Measurements from ENCODE around the gene PSMB5.

PSMB5 gene

DNA sequence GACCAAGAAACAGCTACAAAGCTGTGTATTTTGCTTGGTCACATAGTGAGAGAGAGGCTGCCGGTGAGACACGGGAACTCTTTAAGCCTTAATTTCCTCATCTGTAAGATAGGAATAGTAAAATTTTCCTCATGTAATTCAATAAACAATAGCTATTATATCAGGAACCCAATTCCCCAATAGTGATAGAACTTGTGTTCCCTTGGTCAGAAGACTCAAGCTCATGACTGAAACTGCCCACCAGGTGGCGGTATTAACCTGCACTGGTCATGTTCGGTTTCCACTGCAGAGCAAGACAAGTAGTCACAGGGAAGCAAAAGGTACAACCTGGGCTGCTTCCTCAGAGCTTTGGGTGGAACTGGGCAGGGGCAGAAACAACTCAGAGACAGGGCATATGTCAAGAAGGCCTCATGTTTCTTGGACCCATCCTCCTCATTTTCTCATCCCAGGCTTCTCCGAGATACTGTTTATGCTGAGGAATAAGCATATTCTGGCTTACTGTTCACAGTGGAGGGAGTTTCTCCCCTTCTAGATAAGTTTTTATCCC, 48.1 kb downstream of the PSMB5 start:
- peak; percentile 96 for DNase-seq (ENCODE audit: low spot score)

DNA sequence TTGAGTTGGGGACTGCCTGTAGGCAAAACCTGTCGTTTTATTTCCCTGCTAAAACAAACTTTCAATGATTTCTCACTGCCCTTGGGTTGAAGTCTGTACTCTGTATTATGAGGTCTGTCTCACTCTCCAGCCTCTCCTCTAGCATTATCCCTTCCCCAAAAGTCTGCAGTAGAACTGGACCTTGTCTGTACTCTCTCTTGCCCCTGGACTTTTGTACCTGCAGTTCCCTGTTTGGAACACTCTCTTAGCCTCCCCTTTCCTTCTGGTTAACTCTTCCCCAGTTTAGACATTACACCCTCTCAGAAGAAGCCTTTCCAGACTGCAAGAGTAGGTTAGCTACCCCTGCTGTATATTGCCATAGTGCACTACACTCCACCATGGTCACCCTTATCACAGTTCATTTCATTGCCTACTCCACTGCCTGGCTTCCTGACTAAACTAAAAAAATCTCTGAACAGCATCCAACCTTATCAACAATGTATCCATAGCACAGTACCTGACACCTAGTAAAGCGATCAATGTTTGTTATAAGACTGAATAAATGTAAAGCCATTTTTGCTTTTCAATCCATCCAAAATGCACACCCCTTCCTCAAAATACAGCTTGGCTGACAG, 48.7 kb downstream of the PSMB5 start:
- DNase-seq (ENCODE audit: low spot score) = no peak

DNA sequence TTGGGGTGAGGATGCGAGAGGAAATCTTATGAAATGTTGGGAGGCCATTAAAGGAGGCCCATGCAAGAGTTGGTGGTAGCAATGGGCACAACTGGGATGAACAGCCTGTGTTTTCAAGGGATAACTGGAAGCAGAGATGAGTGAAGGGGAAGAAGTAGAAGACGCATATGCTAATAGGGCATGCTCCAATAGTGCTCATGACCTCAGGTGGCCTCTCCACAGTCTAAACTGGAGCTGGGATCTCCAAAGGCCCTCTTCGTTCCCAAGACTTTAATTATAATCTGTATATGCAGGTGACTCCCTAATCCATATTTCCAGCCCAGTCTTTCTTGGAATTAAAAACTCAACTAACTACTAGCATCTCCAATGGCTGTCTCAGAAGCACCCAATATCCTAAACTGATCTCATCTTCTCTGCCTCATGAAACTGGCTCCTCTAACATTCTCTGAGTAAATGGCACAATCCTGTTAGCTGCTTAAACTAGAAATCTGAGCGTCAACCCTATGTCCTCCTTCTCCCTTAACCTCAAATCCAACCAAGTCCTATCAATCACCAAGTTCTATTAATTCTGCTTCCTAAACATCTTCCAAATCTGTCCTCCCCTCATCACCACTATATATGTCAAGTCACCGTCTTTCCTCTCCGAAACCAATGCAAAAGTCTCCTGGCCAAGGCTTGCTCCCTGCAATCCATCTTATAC, 49.6 kb downstream of the PSMB5 start:
- no peak for DNase-seq (ENCODE audit: low spot score)

DNA sequence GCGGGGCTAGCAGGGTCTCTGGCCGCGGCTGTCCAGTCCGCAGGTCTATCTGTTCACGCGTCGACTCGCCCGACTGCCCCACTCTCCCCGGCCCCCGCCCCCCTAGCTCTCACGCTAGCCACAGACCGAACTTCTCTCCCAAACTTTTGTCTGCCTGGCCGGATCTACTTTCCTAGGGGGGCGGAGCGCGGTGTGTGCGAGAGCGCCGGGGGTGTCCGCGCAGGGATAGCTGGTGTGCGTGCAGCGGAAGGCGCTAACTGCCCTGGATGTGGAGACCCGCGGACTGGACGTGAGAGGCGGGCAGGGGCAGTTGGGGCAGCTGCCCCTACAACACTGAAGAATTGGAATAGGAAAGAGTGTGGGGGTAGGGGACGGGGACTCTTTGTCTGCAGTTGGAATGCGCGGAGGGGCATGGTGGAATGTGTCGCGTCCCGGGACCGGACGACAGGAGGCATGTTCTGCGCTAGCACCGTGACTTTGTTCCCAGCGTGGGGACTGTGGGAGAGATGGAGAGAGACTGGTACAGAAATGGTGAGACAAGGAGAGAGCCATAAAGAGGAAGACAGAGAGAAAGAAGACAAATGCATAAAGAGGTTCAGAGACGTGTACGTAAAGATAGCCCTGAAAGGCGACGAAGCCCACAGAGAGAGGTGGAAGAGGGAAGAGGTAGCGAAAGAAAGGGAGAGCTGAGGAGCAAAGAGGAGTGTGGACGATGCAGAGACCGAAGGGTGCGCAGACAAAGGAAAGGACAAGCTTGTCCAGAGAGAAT, 52.0 kb downstream of the PSMB5 start, which contains the start of gene AJUBA:
TSS of gene AJUBA (minus strand) at position 75 of the 769 bp plus-strand sequence. CDS start 285 bp downstream, outside the sequence.
- peak; percentile 63 for DNase-seq (ENCODE audit: low spot score)

- DNase-seq (ENCODE audit: low spot score) = no peak
Observed at GRCh38 chr14:22981876-22982476, 52.7 kb downstream of the PSMB5 start.

GRCh38 chr14:22981090-22981875, 53.4 kb downstream of the PSMB5 start:
- DNase-seq (ENCODE audit: low spot score) = no peak

GRCh38 chr14:22980672-22981089, 54.0 kb downstream of the PSMB5 start:
- no peak for DNase-seq (ENCODE audit: low spot score)

GRCh38 chr14:22979748-22980392, 54.8 kb downstream of the PSMB5 start:
- DNase-seq (ENCODE audit: low spot score) = no peak

DNA sequence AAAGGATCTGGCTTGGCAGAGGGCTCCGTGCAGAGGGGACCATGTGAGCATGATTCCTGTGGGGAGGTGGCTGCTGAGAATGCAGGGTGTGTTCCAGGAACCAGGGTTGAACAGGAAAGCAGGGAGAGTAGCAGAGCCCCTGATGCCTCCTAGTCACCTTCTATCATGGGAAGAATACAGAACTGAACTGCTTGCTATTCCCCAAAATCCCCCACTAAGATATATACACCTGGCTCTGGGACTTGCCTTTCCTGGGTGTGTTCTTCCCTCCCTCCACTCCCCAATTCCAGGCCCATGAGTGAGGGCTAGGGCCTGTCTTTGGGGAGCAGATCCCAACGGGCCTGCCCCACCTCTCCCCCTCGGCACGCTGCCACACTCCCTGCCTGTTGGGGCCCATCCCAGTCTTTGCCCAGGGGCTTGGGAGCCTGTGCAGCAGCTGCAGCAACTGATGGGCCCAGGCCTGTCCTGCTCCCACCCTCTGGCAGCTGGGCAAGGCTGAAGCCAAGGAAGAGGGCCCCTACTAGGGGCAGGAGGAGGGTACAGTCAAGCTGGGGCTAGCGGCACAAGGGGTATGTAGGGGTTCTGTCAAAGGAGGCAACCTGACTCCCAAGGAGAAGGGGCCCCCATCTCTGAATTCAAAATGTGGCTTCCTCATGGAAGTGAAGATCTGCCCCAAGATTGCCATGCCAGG, 55.6 kb downstream of the PSMB5 start:
- DNase-seq (ENCODE audit: low spot score) = no peak

- no peak for DNase-seq (ENCODE audit: low spot score)
Observed at GRCh38 chr14:22978487-22978837, 56.2 kb downstream of the PSMB5 start.

GRCh38 chr14:22977684-22978486, 56.8 kb downstream of the PSMB5 start:
- no peak for DNase-seq (ENCODE audit: low spot score)

- DNase-seq (ENCODE audit: low spot score) = no peak
Observed at GRCh38 chr14:22977434-22977683, 57.3 kb downstream of the PSMB5 start.

DNA sequence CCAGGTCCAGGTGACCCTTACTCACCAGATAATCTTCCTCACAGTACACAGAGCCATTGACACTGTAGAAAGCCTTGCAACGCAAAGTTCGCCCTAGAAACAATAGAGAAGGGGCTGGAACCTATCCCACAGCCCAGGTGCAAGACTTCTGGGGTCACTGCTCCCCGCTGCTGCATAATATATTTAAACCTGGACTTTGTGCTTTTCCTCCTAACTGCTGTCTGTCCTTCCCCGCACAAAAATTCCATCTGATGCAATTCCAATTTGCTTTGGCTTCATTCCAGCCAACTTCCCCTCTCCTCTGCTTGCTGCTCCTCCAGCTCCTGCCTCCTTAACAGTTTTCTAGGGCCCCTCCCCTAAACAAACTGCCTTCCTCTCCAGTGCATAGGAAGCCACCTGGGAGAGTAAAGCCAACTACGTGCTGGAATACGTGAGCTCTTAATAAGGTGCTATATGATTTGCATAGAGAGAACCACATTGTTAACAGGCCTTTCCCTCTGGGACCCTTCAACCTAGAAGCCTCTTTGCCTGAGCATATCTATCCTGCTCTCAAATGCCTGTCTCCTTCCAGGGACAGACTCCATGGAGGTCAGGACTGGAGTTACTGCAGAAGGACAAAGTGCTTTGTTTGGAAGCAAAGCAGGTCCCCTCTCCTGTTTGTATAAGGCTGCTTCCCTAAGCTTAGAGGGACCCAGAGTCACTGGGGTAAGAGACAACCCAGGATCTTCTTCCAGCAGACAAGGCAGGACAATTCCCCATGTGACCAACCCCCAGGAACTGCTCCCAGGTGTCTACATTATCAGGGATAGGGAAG, 57.9 kb downstream of the PSMB5 start:
- DNase-seq (ENCODE audit: low spot score) = no peak
